SU-DHL-6 (cell line): ENCODE measurements around the gene SH3PXD2A.

ENCODE experiments used
- H2AFZ ChIP-seq: fragments of 200-600 bp; sonication (generic); 2 replicates; pipeline ENCODE4 v1.6.1; 2014; ENCODE audit warnings: low read depth, mild to moderate bottlenecking, moderate library complexity, mixed read lengths, antibody characterized with exemption, low read length; ENCODE audit not compliant: severe bottlenecking
- H3F3A ChIP-seq: fragments of 200-600 bp; shearing (Covaris generic); 2 replicates; pipeline ENCODE4 v1.6.0; 2016; ENCODE audit warnings: antibody characterized with exemption, mild to moderate bottlenecking; ENCODE audit not compliant: insufficient read depth
- H3K27ac ChIP-seq: fragments of 200-600 bp; sonication (generic); 2 replicates; pipeline ENCODE4 v1.5.1; 2016; ENCODE audit warnings: low read depth, mild to moderate bottlenecking, low read length, moderate library complexity, mixed read lengths
- H3K27me3 ChIP-seq: fragments of 200-600 bp; sonication (generic), shearing (Covaris generic); 2 replicates; pipeline ENCODE4 v1.6.0; 2014; ENCODE audit warnings: mild to moderate bottlenecking, low read length
- H3K36me3 ChIP-seq: fragments of 200-600 bp; sonication (generic); 2 replicates; pipeline ENCODE4 v1.6.1; 2014; ENCODE audit warnings: mild to moderate bottlenecking, low read length, mixed read lengths
- H3K4me2 ChIP-seq: fragments of 300-600, 200-600 bp; shearing (Covaris generic), sonication (generic); 2 replicates; pipeline ENCODE4 v1.6.0; 2014; ENCODE audit warnings: low read length, low read depth, mild to moderate bottlenecking; ENCODE audit not compliant: poor library complexity, severe bottlenecking
- H3K4me3 ChIP-seq: fragments of 200-600 bp; sonication (generic); 2 replicates; pipeline ENCODE4 v1.5.1; 2014; ENCODE audit warnings: antibody characterized with exemption, low read length, mild to moderate bottlenecking, mixed read lengths; ENCODE audit not compliant: insufficient read depth, poor library complexity, severe bottlenecking
- H3K79me2 ChIP-seq: fragments of 200-600 bp; sonication (generic); 2 replicates; pipeline ENCODE4 v1.6.1; 2014; ENCODE audit warnings: mild to moderate bottlenecking, low read length, moderate library complexity; ENCODE audit not compliant: insufficient read depth
- H3K9ac ChIP-seq: fragments of 200-600 bp; sonication (generic); 2 replicates; pipeline ENCODE4 v1.7.0; 2014; ENCODE audit warnings: mild to moderate bottlenecking, low read length
- H3K9me2 ChIP-seq: fragments of 200-600 bp; sonication (generic); replicated peaks from 2 replicates; pipeline ENCODE4 v1.6.1; 2014; ENCODE audit warnings: low read length; ENCODE audit not compliant: insufficient read depth
- H3K9me3 ChIP-seq: fragments of 200-600 bp; sonication (generic); 2 replicates; pipeline ENCODE4 v1.6.1; 2014; ENCODE audit warnings: low read length, mixed read lengths; ENCODE audit not compliant: insufficient read depth
- H4K20me1 ChIP-seq: fragments of 200-600 bp; sonication (generic); 2 replicates; pipeline ENCODE4 v1.6.1; 2014; ENCODE audit warnings: low read depth, mild to moderate bottlenecking, antibody characterized with exemption, low read length, moderate library complexity, mixed read lengths
- CTCF ChIP-seq: fragments of 200-600 bp; sonication (generic); IDR thresholded peaks from one replicate; pipeline ENCODE4 v1.5.1; 2017; ENCODE audit warnings: antibody characterized with exemption, mild to moderate bottlenecking, low read length, moderate library complexity; ENCODE audit not compliant: insufficient read depth, poor library complexity, severe bottlenecking
- EZH2phosphoT487 ChIP-seq: fragments of 200-600 bp; sonication (generic), shearing (Covaris generic); conservative IDR thresholded peaks from 2 replicates; pipeline ENCODE4 v1.6.1; 2018; ENCODE audit warnings: mild to moderate bottlenecking, antibody characterized with exemption, low read length, moderate library complexity, mixed read lengths

The SH3PXD2A gene

GRCh38 chr10:103768345-103768744 lies 87.0 kb downstream of the SH3PXD2A start:
- TF ChIP-seq EZH2phosphoT487 (no peak), CTCF (no peak)
- no peak overlapping the region for H3K4me2 ChIP-seq
- H3F3A ChIP-seq: no peaks in the 10 kb centered on the region
- H3K27me3 ChIP-seq: no peaks in the 10 kb centered on the region
- no peak overlapping the region for H3K4me3 ChIP-seq
- no peaks in the 10 kb centered on the region for H3K36me3 ChIP-seq
- no peaks in the 10 kb centered on the region for H3K9me2 ChIP-seq
- H3K9ac ChIP-seq: no peak overlapping the region
- no peaks in the 10 kb centered on the region for H4K20me1 ChIP-seq
- H3K79me2 ChIP-seq: no peaks in the 10 kb centered on the region
- no peaks in the 10 kb centered on the region for H3K9me3 ChIP-seq
- no peak overlapping the region for H3K27ac ChIP-seq
- no peak overlapping the region for H2AFZ ChIP-seq

- no peaks in the 10 kb centered on the region for H3K9me2 ChIP-seq
- TF ChIP-seq CTCF (no peak), EZH2phosphoT487 (no peak)
- no peak overlapping the region for H2AFZ ChIP-seq
- no peaks in the 10 kb centered on the region for H3F3A ChIP-seq
- H3K9ac ChIP-seq: no peak overlapping the region
- H3K4me2 ChIP-seq: no peak overlapping the region
- H4K20me1 ChIP-seq: no peaks in the 10 kb centered on the region
- no peaks in the 10 kb centered on the region for H3K79me2 ChIP-seq
- no peak overlapping the region for H3K4me3 ChIP-seq
- H3K27ac ChIP-seq: no peak overlapping the region
- H3K36me3 ChIP-seq: no peaks in the 10 kb centered on the region
- no peaks in the 10 kb centered on the region for H3K9me3 ChIP-seq
- H3K27me3 ChIP-seq: no peaks in the 10 kb centered on the region
These were observed 87.6 kb downstream of the SH3PXD2A start for GRCh38 chr10:103767756-103768155.

GRCh38 chr10:103766751-103767505 lies 88.4 kb downstream of the SH3PXD2A start:
- TF ChIP-seq EZH2phosphoT487 (no peak), CTCF (no peak)
- H2AFZ ChIP-seq: no peak overlapping the region
- no peaks in the 10 kb centered on the region for H3K9me2 ChIP-seq
- no peaks in the 10 kb centered on the region for H3K9me3 ChIP-seq
- no peaks in the 10 kb centered on the region for H3K79me2 ChIP-seq
- no peak overlapping the region for H3K9ac ChIP-seq
- H3K36me3 ChIP-seq: no peaks in the 10 kb centered on the region
- no peak overlapping the region for H3K4me3 ChIP-seq
- no peak overlapping the region for H3K4me2 ChIP-seq
- H3K27ac ChIP-seq: no peak overlapping the region
- no peaks in the 10 kb centered on the region for H3F3A ChIP-seq
- no peaks in the 10 kb centered on the region for H3K27me3 ChIP-seq
- no peaks in the 10 kb centered on the region for H4K20me1 ChIP-seq
